ENCODE data around the gene SLC2A13.

GRCh38 chr12:39764944-39765560 lies 340.8 kb downstream of the SLC2A13 start:
- TF ChIP-seq CTCF (IDR thresholded peaks at IDR 0.05) (peak; percentile 64 to 79 (median 76)), POLR2A (IDR thresholded peaks at IDR 0.05) (no peak)

Data from testis (tissue), 2 donors.